ENCODE data around the gene MDM4. TPM values are rescaled to one million over a fixed set of nuclear protein-coding genes. Genes with fewer than 3 reads are reported as not detected.
"Not testable (repeated sequence)": the region's sequence is repeated elsewhere in the genome, so short reads cannot be mapped to it uniquely, and the experiment has no call there.

MDM4 gene
- total RNA-seq, 1 experiment from 2014 or later, result 49.6 TPM

- H3K9ac ChIP-seq (ENCODE audit: extremely low read depth, insufficient read length, low read length), result no peak overlapping the region
- no peak overlapping the region for H3K27ac ChIP-seq (ENCODE audit: insufficient read length, low read depth, low read length)
- H3K4me1 Mint-ChIP-seq, result peaks cover 24 to 34% of the 10 kb centered on the region in 2 experiments
- H4K91ac ChIP-seq (ENCODE audit: insufficient read length, low read depth, low read length), result no peak overlapping the region
- H2BK120ac ChIP-seq (ENCODE audit: low read depth, low read length, poor library complexity, severe bottlenecking), result no peak overlapping the region
- no peak overlapping the region for H4K5ac ChIP-seq (ENCODE audit: insufficient read length, low read depth, low read length)
- TF ChIP-seq CTCF (conservative IDR thresholded peaks at IDR 0.05), result no peak
- H2AFZ ChIP-seq (ENCODE audit: low read length), result no peak overlapping the region
- no peak overlapping the region for H3T11ph ChIP-seq (ENCODE audit: low read length)
- no peak overlapping the region for H3K4me2 ChIP-seq (ENCODE audit: insufficient read depth, insufficient read length, low read length)
- peaks cover 3% of the 10 kb centered on the region; the same call in 1 of the 2 replicates for H3K4me1 ChIP-seq (ENCODE audit: insufficient read depth, low read length)
- H3K4me3 Mint-ChIP-seq, result no peak overlapping the region
- no peaks in the 10 kb centered on the region for H3K9me3 ChIP-seq (ENCODE audit: control insufficient read depth, low read depth, low read length)
- no peaks in the 10 kb centered on the region for H3K27me3 ChIP-seq (ENCODE audit: insufficient read depth, low read length)
- H2AK5ac ChIP-seq (ENCODE audit: insufficient read length, low read length), result no peak overlapping the region
- no peak overlapping the region for H3K14ac ChIP-seq (ENCODE audit: insufficient read depth, low read length)
- H3K18ac ChIP-seq (ENCODE audit: insufficient read length, low read depth, low read length), result no peak overlapping the region
- H3K27ac Mint-ChIP-seq, result no peak overlapping the region
- H3K79me2 ChIP-seq (ENCODE audit: insufficient read depth, low read length), result no peaks in the 10 kb centered on the region
- no peak overlapping the region for H3K23ac ChIP-seq (ENCODE audit: insufficient read length, low read depth, low read length)
- no peak overlapping the region for H2BK15ac ChIP-seq (ENCODE audit: low read depth, low read length)
- no peak overlapping the region for H3K56ac ChIP-seq (ENCODE audit: insufficient read length, low read depth, low read length)
- no peaks in the 10 kb centered on the region for H3K27me3 Mint-ChIP-seq (ENCODE audit: low read depth)
- no peak overlapping the region for H2BK5ac ChIP-seq (ENCODE audit: insufficient read length, low read length)
- DNase-seq, result no peak
- no peaks in the 10 kb centered on the region for H3K36me3 Mint-ChIP-seq (ENCODE audit: insufficient read depth in 1 of 3, low read depth in 3 of 3)
- no peaks in the 10 kb centered on the region for H4K20me1 ChIP-seq (ENCODE audit: control insufficient read depth, insufficient read depth, insufficient read length)
- H4K8ac ChIP-seq (replicated peaks; ENCODE audit: insufficient read length, low read depth, low read length), result no peak overlapping the region
- WGBS (ENCODE audit: extremely low coverage, insufficient read length, low lambda C conversion rate), result no CpG with 5 or more reads among the region's 7 CpGs
- H3K23me2 ChIP-seq (ENCODE audit: insufficient read length, low read depth, low read length, poor library complexity, severe bottlenecking), result no peaks in the 10 kb centered on the region
- H2BK12ac ChIP-seq (ENCODE audit: insufficient read length, low read depth, low read length), result no peak overlapping the region
- no peaks in the 10 kb centered on the region for H3K79me1 ChIP-seq (ENCODE audit: insufficient read depth, low read depth, low read length, poor library complexity, severe bottlenecking)
- no peak overlapping the region for H2BK20ac ChIP-seq (ENCODE audit: low read depth, low read length, poor library complexity, severe bottlenecking)
- no peak overlapping the region for H3K4ac ChIP-seq (ENCODE audit: low read depth, low read length)
- no peaks in the 10 kb centered on the region for H3K9me3 Mint-ChIP-seq
Observed at GRCh38 chr1:204483791-204484190, 32.4 kb upstream of the MDM4 start.

GRCh38 chr1:204486513-204487255 lies 29.5 kb upstream of the MDM4 start:
- H3K27ac ChIP-seq (ENCODE audit: insufficient read length, low read depth, low read length); H3K14ac ChIP-seq (ENCODE audit: insufficient read depth, low read length); H3K23me2 ChIP-seq (ENCODE audit: insufficient read length, low read depth, low read length, poor library complexity, severe bottlenecking); H3K27me3 Mint-ChIP-seq (ENCODE audit: low read depth); H4K8ac ChIP-seq (replicated peaks; ENCODE audit: insufficient read length, low read depth, low read length); H3K4me3 Mint-ChIP-seq; H3K4me2 ChIP-seq (ENCODE audit: insufficient read depth, insufficient read length, low read length); H2BK120ac ChIP-seq (ENCODE audit: low read depth, low read length, poor library complexity, severe bottlenecking); H3K56ac ChIP-seq (ENCODE audit: insufficient read length, low read depth, low read length); H3K36me3 Mint-ChIP-seq (ENCODE audit: insufficient read depth in 1 of 3, low read depth in 3 of 3); H4K20me1 ChIP-seq (ENCODE audit: control insufficient read depth, insufficient read depth, insufficient read length); H3K27me3 ChIP-seq (ENCODE audit: insufficient read depth, low read length); H3K4ac ChIP-seq (ENCODE audit: low read depth, low read length); H3K9me3 ChIP-seq (ENCODE audit: control insufficient read depth, low read depth, low read length); H2BK20ac ChIP-seq (ENCODE audit: low read depth, low read length, poor library complexity, severe bottlenecking); H3K79me2 ChIP-seq (ENCODE audit: insufficient read depth, low read length); H3K79me1 ChIP-seq (ENCODE audit: insufficient read depth, low read depth, low read length, poor library complexity, severe bottlenecking); DNase-seq; H2BK5ac ChIP-seq (ENCODE audit: insufficient read length, low read length); H3K23ac ChIP-seq (ENCODE audit: insufficient read length, low read depth, low read length); H3K27ac Mint-ChIP-seq; H2BK12ac ChIP-seq (ENCODE audit: insufficient read length, low read depth, low read length); H3K9me3 Mint-ChIP-seq; H2BK15ac ChIP-seq (ENCODE audit: low read depth, low read length); H2AK5ac ChIP-seq (ENCODE audit: insufficient read length, low read length); H2AFZ ChIP-seq (ENCODE audit: low read length); H3T11ph ChIP-seq (ENCODE audit: low read length); H4K5ac ChIP-seq (ENCODE audit: insufficient read length, low read depth, low read length); H3K18ac ChIP-seq (ENCODE audit: insufficient read length, low read depth, low read length); H3K9ac ChIP-seq (ENCODE audit: extremely low read depth, insufficient read length, low read length); H3K4me1 ChIP-seq (ENCODE audit: insufficient read depth, low read length); H4K91ac ChIP-seq (ENCODE audit: insufficient read length, low read depth, low read length): not testable (repeated sequence)
- peaks cover 10 to 16% of the 10 kb centered on the region in 2 experiments for H3K4me1 Mint-ChIP-seq
- no CpG with 5 or more reads among the region's 9 CpGs for WGBS (ENCODE audit: extremely low coverage, insufficient read length, low lambda C conversion rate)

All from H9 (cell line).